Measurements from ENCODE around the gene DAPK1.

GRCh38 chr9:87606841-87607521, 109.3 kb downstream of the DAPK1 start:
- TF ChIP-seq CTCF (IDR thresholded peaks at IDR 0.05): no peak
- TF ChIP-seq EZH2 (IDR thresholded peaks at IDR 0.05): no peak
- no peak for TF ChIP-seq EZH2phosphoT487 (IDR thresholded peaks at IDR 0.05)

Data from neural progenitor cell (in vitro differentiated cells).